Heart left ventricle (tissue), 16 donors: ENCODE results near the gene CCDC106. TPM values are rescaled to one million over a fixed set of nuclear protein-coding genes. Genes with fewer than 3 reads are reported as not detected.

Experiments used
- ATAC-seq, 4 donors: fragments of 200-7000 bp; cut with Tn5 transposase; one replicate each; pipeline ENCODE4 v1.9.1; 2020 to 2022; ENCODE audit warnings: moderate library complexity in 4 of 4, mild to moderate bottlenecking in 3 of 4, moderate number of reproducible peaks in 1 of 4
- DNase-seq, 5 donors: peaks; one replicate each; pipeline ENCODE4 v3.0.0-alpha.2; 2020
- H3K27ac ChIP-seq, 12 donors: fragments of 200-600 bp; sonication (generic) in 4 of 12; one replicate each; pipeline versions ENCODE4 v1.5.0 to v1.8.0; 2016 to 2022; ENCODE audit warnings: mild to moderate bottlenecking in 2 of 12
- H3K27me3 ChIP-seq, 9 donors: fragments of 200-600 bp; sonication (generic) in 2 of 9; one replicate each; pipeline versions ENCODE4 v1.5.1 to v1.8.0; 2016 to 2022; ENCODE audit warnings: mild to moderate bottlenecking in 3 of 9
- H3K36me3 ChIP-seq, 9 donors: fragments of 200-600 bp; sonication (generic) in 2 of 9; one replicate each; pipeline versions ENCODE4 v1.5.0 to v1.8.0; 2018 to 2022; ENCODE audit warnings: mild to moderate bottlenecking in 2 of 9
- H3K4me1 ChIP-seq, 12 donors: fragments of 200-600 bp; sonication (generic) in 4 of 12; one replicate each; pipeline versions ENCODE4 v1.5.0 to v1.8.0; 2016 to 2022; ENCODE audit warnings: mild to moderate bottlenecking in 3 of 12
- H3K4me3 ChIP-seq, 12 donors: fragments of 200-600 bp; sonication (generic) in 4 of 12; one replicate each; pipeline versions ENCODE4 v1.5.0 to v1.8.0; 2017 to 2022; ENCODE audit warnings: mild to moderate bottlenecking in 9 of 12, moderate library complexity in 4 of 12
- H3K9me3 ChIP-seq, 12 donors: fragments of 200-600 bp; sonication (generic) in 4 of 12; one replicate each; pipeline versions ENCODE4 v1.5.0 to v1.8.0; 2016 to 2022; ENCODE audit warnings: mild to moderate bottlenecking in 1 of 12
- CTCF ChIP-seq, 12 donors: fragments of 200-600 bp; sonication (generic) in 4 of 12; IDR thresholded peaks; one replicate each; pipeline versions ENCODE4 v1.5.0 to v1.8.0; 2018 to 2022; ENCODE audit warnings: antibody characterized with exemption in 12 of 12, mild to moderate bottlenecking in 5 of 12
- POLR2A ChIP-seq, 2 donors: fragments of 450-650 bp; IDR thresholded peaks; one replicate each; pipeline ENCODE4 v1.6.1; 2017; ENCODE audit warnings: antibody characterized with exemption in 2 of 2, mild to moderate bottlenecking in 2 of 2, moderate library complexity in 2 of 2
- WGBS, 4 donors: extraction: QIAGEN DNeasy Blood & Tissue Kit in 2 of 4; methylation state at CpG; one replicate each; pipeline versions ENCODE4 v1.1.5 to v1.1.7; 2013 to 2018; 5-methylcytosine and 5-hydroxymethylcytosine counted together
- intact Hi-C, 10 donors: fragments of 100-400 bp; cut with DNase I; formaldehyde crosslinking; loops; one replicate each; pipeline versions ENCODE4 v1.11.1 to v1.14.2; 2022
- polyA plus RNA-seq, 2 donors: library from polyadenylated mRNA; stranded (reverse); fragments of 200-250 nt; gene quantifications; one replicate each; pipeline ENCODE4 v1.2.3, GENCODE V29; 2013
- total RNA-seq, 9 donors: library from RNA; depleted of rRNA in 2 of 9; stranded (reverse); fragments of >200 nt in 2 of 9; fragmentation: NEBNext Ultra II Directional in 3 of 9; extraction: Animal tissue kit (Norgen Biotek cat#: 25700) in 3 of 9; gene quantifications; one replicate each; pipeline versions ENCODE4 v1.1.0 to v1.2.4, GENCODE V29; 2016 to 2023
- donor health status: ischemic (EF 13 %, LVEDD 7.1; RV severe dilation, severe dysfunction).
- donor health status: healthy with polysubstance abuse.
- donor health status: DM: no; HTN: yes; CAD: no.
- donor health status: DM: no; HTN: no; CAD: no.
- donor health status: ischemic (EF 25% LVEDD 6.9; RV normal size, moderate dysfunction).
- donor health status: ischemic (EF 25% LVEDD 5.7; RV mildly dilated, moderate dysfunction).
- donor health status: healthy.
- donor health status: DM: yes; HTN: yes; CAD: no.
- donor health status: ischemic (EF 35%, LVEDD 5.7; RV mildly dilated, moderate dysfunction).
- donor health status: nonischemic (EF 11% LVEDD 7.7; RV severe dilation, severe dysfunction).
- donor health status: DM: yes; HTN: yes; CAD: no.
- donor health status: PGD.
- donor health status: ischemic (EF 29% LVEDD 5.4; RV normal size, mild dysfunction).
- donor health status: nonischemic (EF 23%, LVEDD 6.1; RV moderate dilation, normal function).

CCDC106 gene
- total and polyA plus RNA-seq, 11 donors = 11.7 to 27.7 (median 16.5) TPM

GRCh38 chr19:55681131-55682092 lies 33.4 kb downstream of the CCDC106 start:
- DNase-seq (no peak), ATAC-seq (no peak)
- H3K9me3 ChIP-seq = no peaks in the 10 kb centered on the region
- peaks cover 2 to 84% (median 80%) of the 10 kb centered on the region in 9 donors for H3K36me3 ChIP-seq
- no peak overlapping the region for H3K4me3 ChIP-seq
- H3K4me1 ChIP-seq = peaks cover 11 to 47% (median 25%) of the 10 kb centered on the region in 12 donors
- H3K27ac ChIP-seq = no peak overlapping the region
- H3K27me3 ChIP-seq = no peaks in the 10 kb centered on the region
- WGBS, 4 donors = 81 to 91% (median 87%) methylated on average over 9 of the region's 9 CpGs
- TF ChIP-seq CTCF (IDR thresholded peaks at IDR 0.05) (no peak), POLR2A (IDR thresholded peaks at IDR 0.05) (no peak)
- intact Hi-C loops = no loop called here

GRCh38 chr19:55683449-55684261 lies 35.6 kb downstream of the CCDC106 start:
- 85 to 90% (median 87%) methylated on average over 22 of the region's 22 CpGs for WGBS, 4 donors
- no peaks in the 10 kb centered on the region for H3K27me3 ChIP-seq
- H3K4me3 ChIP-seq = no peak overlapping the region
- no peak overlapping the region for H3K27ac ChIP-seq
- peaks cover 1 to 97% (median 82%) of the 10 kb centered on the region in 9 donors for H3K36me3 ChIP-seq
- intact Hi-C loops = no loop called here
- ATAC-seq (no peak), DNase-seq (peak in 1 of 5 donors; percentile 18)
- no peak for TF ChIP-seq POLR2A (IDR thresholded peaks at IDR 0.05)
- no peak for TF ChIP-seq CTCF (IDR thresholded peaks at IDR 0.05)
- peaks cover 0 to 42% (median 8%) of the 10 kb centered on the region in 12 donors for H3K4me1 ChIP-seq
- no peaks in the 10 kb centered on the region for H3K9me3 ChIP-seq

DNA sequence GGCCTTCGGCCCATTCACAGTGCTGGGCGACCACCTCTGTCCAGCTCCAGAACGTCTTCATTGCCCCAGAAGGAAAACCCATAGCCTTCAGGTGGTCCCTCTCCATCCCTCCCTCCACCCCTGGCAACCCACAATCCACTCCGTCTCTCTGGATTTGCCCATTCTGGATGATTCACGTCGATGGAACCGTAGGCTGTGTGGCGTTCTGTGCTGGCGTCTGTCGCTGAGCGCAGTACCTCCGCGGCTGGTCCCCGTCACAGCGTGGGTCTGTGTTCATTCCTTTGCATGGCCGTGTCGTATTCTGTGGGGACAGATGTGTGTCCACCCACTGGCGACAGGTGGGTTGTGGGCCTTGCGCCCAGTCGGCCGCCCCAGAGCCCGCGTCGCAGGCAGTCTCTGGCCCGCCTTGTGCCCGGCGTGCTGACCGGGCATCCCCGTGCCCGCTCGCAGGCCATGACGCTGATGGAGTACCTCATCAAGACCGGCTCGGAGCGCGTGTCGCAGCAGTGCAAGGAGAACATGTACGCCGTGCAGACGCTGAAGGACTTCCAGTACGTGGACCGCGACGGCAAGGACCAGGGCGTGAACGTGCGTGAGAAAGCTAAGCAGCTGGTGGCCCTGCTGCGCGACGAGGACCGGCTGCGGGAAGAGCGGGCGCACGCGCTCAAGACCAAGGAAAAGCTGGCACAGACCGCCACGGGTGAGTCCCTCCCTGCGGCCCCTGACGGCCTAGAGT lies 37.1 kb downstream of the CCDC106 start:
- Histone ChIP-seq H3K27me3 (no peaks in the 10 kb centered on the region), H3K4me3 (no peak overlapping the region), H3K4me1 (peaks cover 0 to 32% (median 3%) of the 10 kb centered on the region in 12 donors), H3K36me3 (peaks cover 5 to 97% (median 83%) of the 10 kb centered on the region in 9 donors), H3K27ac (no peak overlapping the region), H3K9me3 (no peaks in the 10 kb centered on the region)
- no peak for ATAC-seq
- intact Hi-C loops = no loop called here
- no peak for TF ChIP-seq CTCF (IDR thresholded peaks at IDR 0.05)
- TF ChIP-seq POLR2A (IDR thresholded peaks at IDR 0.05) = no peak
- DNase-seq = peak in 1 of 5 donors; percentile 51
- 95 to 98% (median 96%) methylated on average over 50 to 60 of the region's 60 CpGs for WGBS, 4 donors
